A549 (cell line): Measurements from ENCODE around the gene COMT.

Experiments used
- BHLHE40 ChIP-seq: IDR thresholded peaks from 2 replicates; pipeline ENCODE4 v1.6.1; 2012; ENCODE audit warnings: low read depth, low read length, inconsistent platforms
- CBX8 ChIP-seq: fragments of 200-600 bp; sonication (generic); IDR thresholded peaks from 2 replicates; pipeline ENCODE4 v1.6.1; 2016
- CTCF ChIP-seq: fragments of >200 bp; sonication (Bioruptor Twin); formaldehyde crosslinking; IDR thresholded peaks from 3 replicates; pipeline ENCODE4 v1.5.1; 2016
- ELK1 ChIP-seq: fragments of 150-350 bp; IDR thresholded peaks from 2 replicates; pipeline ENCODE4 v1.6.1; 2014; ENCODE audit warnings: low read depth, mild to moderate bottlenecking, low read length
- KDM5A ChIP-seq: fragments of 200-600 bp; sonication (generic); IDR thresholded peaks from 2 replicates; pipeline ENCODE4 v1.6.1; 2016; ENCODE audit warnings: antibody characterized with exemption, mild to moderate bottlenecking
- NFE2L2 ChIP-seq: fragments of 150-350 bp; conservative IDR thresholded peaks from 2 replicates; pipeline ENCODE4 v1.6.1; 2014; ENCODE audit warnings: low read length
- POLR2A ChIP-seq: IDR thresholded peaks from 2 replicates; pipeline ENCODE4 v1.6.1; 2012; ENCODE audit warnings: mild to moderate bottlenecking, low read length
- REST ChIP-seq: fragments of 200-600 bp; sonication (generic); IDR thresholded peaks from 2 replicates; pipeline ENCODE4 v1.6.1; 2016; ENCODE audit warnings: antibody characterized with exemption, mild to moderate bottlenecking, moderate library complexity
- SMC3 ChIP-seq: fragments of >200 bp; sonication (Bioruptor Twin); formaldehyde crosslinking; IDR thresholded peaks from 3 replicates; pipeline ENCODE4 v1.6.1; 2018; ENCODE audit warnings: inconsistent platforms
- TFCP2L1 ChIP-seq: fragments of 250-450 bp; sonication (Bioruptor Pico); IDR thresholded peaks from 2 replicates; pipeline ENCODE4 v1.5.0; 2021; ENCODE audit warnings: mild to moderate bottlenecking
- TP53 ChIP-seq: fragments of 250-450 bp; sonication (Bioruptor Pico); IDR thresholded peaks from 2 replicates; pipeline ENCODE4 v1.5.0; 2021; ENCODE audit warnings: mild to moderate bottlenecking, moderate library complexity

- no peak for TF ChIP-seq CTCF
- no peak for TF ChIP-seq POLR2A
- no peak for TF ChIP-seq TFCP2L1 (CRISPR knock-in tag)
- no peak for TF ChIP-seq ELK1
- TF ChIP-seq REST, result no peak
- no peak for TF ChIP-seq NFE2L2
- TF ChIP-seq SMC3, result no peak
- no peak for TF ChIP-seq BHLHE40
- no peak for TF ChIP-seq TP53
- TF ChIP-seq KDM5A, result no peak
- TF ChIP-seq CBX8, result no peak
These were observed 67.5 kb downstream of the COMT start for GRCh38 chr22:20009018-20009491.
